NB4 (cell line): ENCODE measurements around the gene BAHCC1.

Experiments used
- DNase-seq: peaks from one replicate; pipeline ENCODE4 v3.0.0; 2010; ENCODE audit warnings: low read depth
- H3K4me3 ChIP-seq: one replicate; pipeline ENCODE4 v1.5.1; 2011; ENCODE audit warnings: mild to moderate bottlenecking, low read depth, low read length, moderate library complexity
- MYC ChIP-seq: IDR thresholded peaks from 2 replicates; pipeline ENCODE4 v1.6.1; 2011; ENCODE audit warnings: low read depth, low read length
- POLR2A ChIP-seq: IDR thresholded peaks from 2 replicates; pipeline ENCODE4 v1.6.1; 2011; ENCODE audit warnings: mild to moderate bottlenecking; ENCODE audit not compliant: insufficient read length; ENCODE audit errors: extremely low read depth
- TF ChIP-seq, protein P1 (sequence below): IDR thresholded peaks from 2 replicates; pipeline ENCODE4 v1.6.1; 2011; ENCODE audit warnings: low read depth, low read length
- TF ChIP-seq, protein P2 (sequence below): IDR thresholded peaks from one replicate; pipeline ENCODE4 v1.5.1; 2012; ENCODE audit warnings: low read depth, low read length

Gene BAHCC1

DNA sequence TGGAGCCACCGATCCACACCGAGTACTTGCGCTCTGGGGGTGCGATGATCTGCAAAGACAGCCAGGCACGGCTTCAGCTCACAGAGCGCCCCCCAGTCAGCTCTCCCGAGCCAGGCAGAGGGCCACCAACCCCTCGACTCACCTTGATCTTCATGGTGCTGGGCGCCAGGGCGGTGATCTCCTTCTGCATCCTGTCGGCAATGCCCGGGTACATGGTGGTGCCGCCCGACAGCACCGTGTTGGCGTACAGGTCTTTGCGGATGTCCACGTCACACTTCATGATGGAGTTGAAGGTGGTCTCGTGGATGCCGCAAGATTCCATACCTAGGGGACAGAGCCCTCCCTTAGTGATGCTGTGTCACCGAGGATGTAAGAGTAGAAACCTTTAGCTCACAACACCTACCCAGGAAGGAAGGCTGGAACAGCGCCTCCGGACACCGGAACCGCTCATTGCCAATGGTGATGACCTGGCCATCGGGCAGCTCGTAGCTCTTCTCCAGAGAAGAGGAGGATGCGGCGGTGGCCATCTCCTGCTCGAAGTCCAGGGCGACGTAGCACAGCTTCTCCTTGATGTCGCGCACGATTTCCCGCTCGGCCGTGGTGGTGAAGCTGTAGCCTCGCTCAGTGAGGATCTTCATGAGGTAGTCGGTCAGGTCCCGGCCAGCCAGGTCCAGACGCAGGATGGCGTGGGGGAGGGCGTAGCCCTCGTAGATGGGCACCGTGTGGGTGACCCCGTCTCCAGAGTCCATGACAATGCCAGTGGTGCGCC is 115.7 kb downstream of the BAHCC1 start:
- TF ChIP-seq POLR2A (no peak), MYC (no peak)
- TF ChIP-seq, protein P1, sequence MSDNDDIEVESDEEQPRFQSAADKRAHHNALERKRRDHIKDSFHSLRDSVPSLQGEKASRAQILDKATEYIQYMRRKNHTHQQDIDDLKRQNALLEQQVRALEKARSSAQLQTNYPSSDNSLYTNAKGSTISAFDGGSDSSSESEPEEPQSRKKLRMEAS = no peak
- TF ChIP-seq, protein P2, sequence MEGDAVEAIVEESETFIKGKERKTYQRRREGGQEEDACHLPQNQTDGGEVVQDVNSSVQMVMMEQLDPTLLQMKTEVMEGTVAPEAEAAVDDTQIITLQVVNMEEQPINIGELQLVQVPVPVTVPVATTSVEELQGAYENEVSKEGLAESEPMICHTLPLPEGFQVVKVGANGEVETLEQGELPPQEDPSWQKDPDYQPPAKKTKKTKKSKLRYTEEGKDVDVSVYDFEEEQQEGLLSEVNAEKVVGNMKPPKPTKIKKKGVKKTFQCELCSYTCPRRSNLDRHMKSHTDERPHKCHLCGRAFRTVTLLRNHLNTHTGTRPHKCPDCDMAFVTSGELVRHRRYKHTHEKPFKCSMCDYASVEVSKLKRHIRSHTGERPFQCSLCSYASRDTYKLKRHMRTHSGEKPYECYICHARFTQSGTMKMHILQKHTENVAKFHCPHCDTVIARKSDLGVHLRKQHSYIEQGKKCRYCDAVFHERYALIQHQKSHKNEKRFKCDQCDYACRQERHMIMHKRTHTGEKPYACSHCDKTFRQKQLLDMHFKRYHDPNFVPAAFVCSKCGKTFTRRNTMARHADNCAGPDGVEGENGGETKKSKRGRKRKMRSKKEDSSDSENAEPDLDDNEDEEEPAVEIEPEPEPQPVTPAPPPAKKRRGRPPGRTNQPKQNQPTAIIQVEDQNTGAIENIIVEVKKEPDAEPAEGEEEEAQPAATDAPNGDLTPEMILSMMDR = no peak
- H3K4me3 ChIP-seq = peak overlapping the region; percentile 69
- no peak for DNase-seq

DNA sequence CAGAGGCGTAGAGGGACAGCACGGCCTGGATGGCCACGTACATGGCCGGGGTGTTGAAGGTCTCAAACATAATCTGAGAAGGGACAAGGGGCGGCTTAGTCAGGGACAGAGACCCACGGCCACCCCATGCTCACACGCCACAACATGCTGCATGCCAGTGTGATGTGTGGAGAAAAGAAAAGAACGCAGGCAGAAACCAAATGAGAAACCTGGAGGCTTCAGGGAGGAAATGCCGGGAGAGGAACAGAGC is 116.2 kb downstream of the BAHCC1 start:
- H3K4me3 ChIP-seq = peak overlapping the region; percentile 69
- TF ChIP-seq MYC = no peak
- TF ChIP-seq POLR2A = no peak
- TF ChIP-seq, protein P2 = no peak
- TF ChIP-seq, protein P1 = no peak
- no peak for DNase-seq

DNA sequence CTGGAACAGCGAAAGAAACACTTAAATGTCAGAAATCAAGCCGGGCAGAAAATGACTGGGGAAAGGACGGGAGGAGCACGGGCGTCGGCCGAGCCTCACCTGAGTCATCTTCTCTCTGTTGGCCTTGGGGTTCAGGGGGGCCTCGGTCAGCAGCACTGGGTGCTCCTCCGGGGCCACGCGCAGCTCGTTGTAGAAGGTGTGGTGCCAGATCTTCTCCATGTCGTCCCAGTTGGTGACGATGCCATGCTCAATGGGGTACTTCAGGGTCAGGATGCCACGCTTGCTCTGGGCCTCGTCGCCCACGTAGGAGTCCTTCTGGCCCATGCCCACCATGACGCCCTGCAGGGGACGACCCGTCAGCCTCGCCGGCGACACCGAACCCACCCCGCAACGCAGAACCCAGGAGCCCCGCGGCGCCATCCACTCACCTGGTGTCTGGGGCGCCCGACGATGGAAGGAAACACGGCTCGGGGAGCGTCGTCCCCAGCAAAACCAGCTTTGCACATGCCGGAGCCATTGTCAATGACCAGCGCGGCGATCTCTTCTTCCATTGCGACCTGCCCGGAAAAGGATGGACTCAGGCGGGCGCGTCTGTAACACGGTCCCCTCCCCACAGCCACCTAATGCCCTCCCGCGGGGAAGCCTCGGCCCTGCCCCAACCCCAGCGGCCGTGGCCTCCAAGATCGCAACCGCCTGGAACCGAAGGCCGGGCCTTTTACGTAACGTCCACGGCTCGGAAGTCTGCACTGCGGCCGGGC is 116.7 kb downstream of the BAHCC1 start:
- DNase-seq = peak; percentile 38
- H3K4me3 ChIP-seq = peak overlapping the region; percentile 69
- no peak for TF ChIP-seq POLR2A
- TF ChIP-seq, protein P1 = no peak

DNA sequence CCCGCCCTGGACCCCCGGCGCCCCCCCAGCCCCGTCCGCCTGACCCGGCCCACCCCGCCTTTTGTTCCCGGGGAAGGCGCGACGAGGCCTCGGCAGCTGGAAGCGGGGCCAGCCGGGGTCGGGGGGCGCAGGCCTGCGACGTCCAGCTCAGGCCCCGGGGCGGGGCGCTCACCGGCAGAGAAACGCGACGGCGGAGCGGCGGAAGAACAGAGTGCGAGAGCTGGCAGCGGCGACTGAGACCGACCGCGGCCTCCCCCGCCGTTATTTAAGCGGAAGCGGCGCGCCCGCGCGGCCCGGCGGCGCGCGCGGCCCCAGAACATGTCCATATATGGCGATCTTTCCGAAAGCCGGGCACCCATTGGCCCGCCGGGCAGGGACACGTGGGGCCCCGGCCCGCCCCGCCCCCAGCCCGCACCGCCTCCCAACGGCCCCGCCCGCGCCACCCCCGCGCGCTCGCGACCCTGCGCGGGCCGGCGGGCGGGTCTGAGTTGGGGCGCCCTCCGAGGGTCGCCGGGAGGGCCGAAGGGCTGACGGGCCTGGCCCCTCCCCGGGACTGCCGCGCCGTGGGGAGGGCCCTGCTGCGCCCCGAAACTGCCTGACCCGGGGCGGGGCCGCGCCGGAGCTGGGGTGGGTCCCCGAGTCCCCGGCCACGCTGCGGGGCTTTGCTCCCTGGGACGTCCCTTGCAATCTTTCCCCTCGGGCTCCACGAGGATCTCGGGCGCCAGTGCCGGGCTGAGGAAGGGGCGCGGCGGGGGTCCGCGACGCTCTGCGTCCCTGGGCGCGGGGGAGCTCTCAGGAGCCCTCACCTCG is 117.5 kb downstream of the BAHCC1 start, which contains the start of gene ACTG1:
ACTG1 (minus strand) TSS at position 238 of the 810 bp plus-strand sequence. CDS start 445 bp downstream, outside the sequence.
- peak; percentile 89 for DNase-seq
- no peak for TF ChIP-seq MYC
- TF ChIP-seq, protein P2 = no peak
- peak; percentile 96 for TF ChIP-seq POLR2A
- TF ChIP-seq, protein P1 = 0 out of 2 replicates have a peak, but pooled peaks have one; percentile 25
- peak within 1 kb of the TSS; percentile 69 for H3K4me3 ChIP-seq

DNA sequence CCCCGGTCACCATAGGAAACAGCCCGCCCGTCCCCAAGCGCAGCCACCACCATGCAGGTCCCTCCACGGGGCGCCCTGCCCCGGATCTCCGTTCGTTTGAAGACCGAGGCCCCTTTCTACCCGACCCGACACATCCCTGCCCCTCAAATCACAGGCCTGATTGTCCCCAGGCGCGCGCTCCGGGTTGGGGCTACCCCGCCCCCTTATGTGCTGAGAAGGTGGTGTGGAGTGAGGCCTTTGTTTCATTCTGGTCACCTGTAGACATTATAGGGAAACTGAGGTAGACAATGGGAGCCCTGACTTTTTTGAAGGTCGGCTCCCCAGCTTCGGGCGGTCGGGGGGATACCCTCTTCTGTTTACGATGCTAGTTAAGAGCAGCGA is 118.1 kb downstream of the BAHCC1 start:
- H3K4me3 ChIP-seq = peak overlapping the region; percentile 38
- no peak for TF ChIP-seq MYC
- TF ChIP-seq, protein P2 = no peak
- TF ChIP-seq, protein P1 = no peak
- no peak for TF ChIP-seq POLR2A
- peak; percentile 73 for DNase-seq
